Psoas muscle (tissue), 8 donors: Measurements from ENCODE around the gene FARP1. TPM values are rescaled to one million over a fixed set of nuclear protein-coding genes. Genes with fewer than 3 reads are reported as not detected.

Experiments used
- ATAC-seq, 4 donors: fragments of 200-7000 bp; cut with Tn5 transposase; one replicate each; pipeline ENCODE4 v1.9.1; 2020; ENCODE audit warnings: moderate library complexity in 3 of 4, mild to moderate bottlenecking in 2 of 4
- DNase-seq, 2 donors: peaks; one replicate each; pipeline ENCODE4 v3.0.0-alpha.2; 2020
- H3K27ac ChIP-seq: fragments of 200-600 bp; one replicate; pipeline ENCODE4 v1.8.0; 2022
- H3K27me3 ChIP-seq, 3 donors: fragments of 200-600 bp in 1 of 3; one replicate each; pipeline versions ENCODE4 v1.6.1 to v1.8.0; 2013 to 2022; ENCODE audit warnings: low read length in 2 of 3, mild to moderate bottlenecking in 2 of 3, moderate library complexity in 1 of 3; ENCODE audit not compliant: insufficient read depth in 3 of 3
- H3K36me3 ChIP-seq, 2 donors: fragments of 200-600 bp in 1 of 2; one replicate each; pipeline versions ENCODE4 v1.6.1 to v1.8.0; 2013 to 2022; ENCODE audit warnings: low read depth in 1 of 2, mild to moderate bottlenecking in 1 of 2, moderate library complexity in 1 of 2; ENCODE audit not compliant: insufficient read depth in 1 of 2
- H3K4me1 ChIP-seq: fragments of 200-600 bp; one replicate; pipeline ENCODE4 v1.8.0; 2022
- H3K4me3 ChIP-seq: fragments of 200-600 bp; one replicate; pipeline ENCODE4 v1.8.0; 2022; ENCODE audit warnings: mild to moderate bottlenecking
- H3K9me3 ChIP-seq: fragments of 200-600 bp; one replicate; pipeline ENCODE4 v1.8.0; 2022
- WGBS, 3 donors: extraction: QIAGEN DNeasy Blood & Tissue Kit; methylation state at CpG; one replicate each; pipeline versions ENCODE4 v1.1.6 to v1.1.7; 2013; 5-methylcytosine and 5-hydroxymethylcytosine counted together
- intact Hi-C, 2 donors: fragments of 100-400 bp; cut with DNase I; formaldehyde crosslinking; loops; one replicate each; pipeline versions ENCODE4 v1.11.0 to v1.14.2; 2022
- long read RNA-seq, 2 donors: library from polyadenylated mRNA; unstranded; transcript quantifications; one replicate each; pipeline ENCODE4 v2.0.0, GENCODE V29; 2021
- polyA plus RNA-seq, 3 donors: library from polyadenylated mRNA; stranded (reverse); fragments of 200-250 nt; gene quantifications; one replicate each; pipeline ENCODE4 v1.2.3, GENCODE V29; 2013
- total RNA-seq, 4 donors: library from RNA; stranded (reverse); fragmentation: NEBNext Ultra II Directional in 2 of 4; extraction: Animal tissue kit (Norgen Biotek cat#: 25700) in 2 of 4; gene quantifications; one replicate each; pipeline versions ENCODE4 v1.2.1 to v1.2.4, GENCODE V29; 2021 to 2023
- TF ChIP-seq, protein P1 (sequence below): fragments of 200-600 bp; IDR thresholded peaks from one replicate; pipeline ENCODE4 v1.8.0; 2022; ENCODE audit warnings: antibody characterized with exemption
- donor health status: healthy with polysubstance abuse.
- donor health status: DM: no; HTN: no; CAD: no; lungs with moderate emphysema.
- donor health status: Bipolar disorder and iron deficiency.
- donor health status: healthy.
- donor health status: DM: yes; HTN: yes; CAD: no.
- donor health status: DM: no; HTN: no; CAD: no.
- donor health status: DM: no; HTN: no; CAD: no.
- donor health status: DM: yes; HTN: yes; CAD: no.

The FARP1 gene, protein sequence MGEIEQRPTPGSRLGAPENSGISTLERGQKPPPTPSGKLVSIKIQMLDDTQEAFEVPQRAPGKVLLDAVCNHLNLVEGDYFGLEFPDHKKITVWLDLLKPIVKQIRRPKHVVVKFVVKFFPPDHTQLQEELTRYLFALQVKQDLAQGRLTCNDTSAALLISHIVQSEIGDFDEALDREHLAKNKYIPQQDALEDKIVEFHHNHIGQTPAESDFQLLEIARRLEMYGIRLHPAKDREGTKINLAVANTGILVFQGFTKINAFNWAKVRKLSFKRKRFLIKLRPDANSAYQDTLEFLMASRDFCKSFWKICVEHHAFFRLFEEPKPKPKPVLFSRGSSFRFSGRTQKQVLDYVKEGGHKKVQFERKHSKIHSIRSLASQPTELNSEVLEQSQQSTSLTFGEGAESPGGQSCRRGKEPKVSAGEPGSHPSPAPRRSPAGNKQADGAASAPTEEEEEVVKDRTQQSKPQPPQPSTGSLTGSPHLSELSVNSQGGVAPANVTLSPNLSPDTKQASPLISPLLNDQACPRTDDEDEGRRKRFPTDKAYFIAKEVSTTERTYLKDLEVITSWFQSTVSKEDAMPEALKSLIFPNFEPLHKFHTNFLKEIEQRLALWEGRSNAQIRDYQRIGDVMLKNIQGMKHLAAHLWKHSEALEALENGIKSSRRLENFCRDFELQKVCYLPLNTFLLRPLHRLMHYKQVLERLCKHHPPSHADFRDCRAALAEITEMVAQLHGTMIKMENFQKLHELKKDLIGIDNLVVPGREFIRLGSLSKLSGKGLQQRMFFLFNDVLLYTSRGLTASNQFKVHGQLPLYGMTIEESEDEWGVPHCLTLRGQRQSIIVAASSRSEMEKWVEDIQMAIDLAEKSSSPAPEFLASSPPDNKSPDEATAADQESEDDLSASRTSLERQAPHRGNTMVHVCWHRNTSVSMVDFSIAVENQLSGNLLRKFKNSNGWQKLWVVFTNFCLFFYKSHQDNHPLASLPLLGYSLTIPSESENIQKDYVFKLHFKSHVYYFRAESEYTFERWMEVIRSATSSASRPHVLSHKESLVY
- total RNA-seq, result 10 to 100 TPM in 3 of 4 donors, 1 to 10 TPM in 1; 9.2 to 19.4 (median 13.0) TPM
- polyA plus RNA-seq, result 1 to 10 TPM; 5.7 to 7.5 (median 6.0) TPM
- long read RNA-seq, donor 1, full-length matches to known transcripts, result 3 of 8 reads
- long read RNA-seq, donor 1, partial matches to known transcripts, result 4 of 8 reads
- long read RNA-seq, donor 1, other reads (novel, unspliced or antisense), result 1 of 8 reads
- long read RNA-seq, donor 2, full-length matches to known transcripts, result 6 of 13 reads
- long read RNA-seq, donor 2, partial matches to known transcripts, result 6 of 13 reads
- long read RNA-seq, donor 2, other reads (novel, unspliced or antisense), result 1 of 13 reads

DNA sequence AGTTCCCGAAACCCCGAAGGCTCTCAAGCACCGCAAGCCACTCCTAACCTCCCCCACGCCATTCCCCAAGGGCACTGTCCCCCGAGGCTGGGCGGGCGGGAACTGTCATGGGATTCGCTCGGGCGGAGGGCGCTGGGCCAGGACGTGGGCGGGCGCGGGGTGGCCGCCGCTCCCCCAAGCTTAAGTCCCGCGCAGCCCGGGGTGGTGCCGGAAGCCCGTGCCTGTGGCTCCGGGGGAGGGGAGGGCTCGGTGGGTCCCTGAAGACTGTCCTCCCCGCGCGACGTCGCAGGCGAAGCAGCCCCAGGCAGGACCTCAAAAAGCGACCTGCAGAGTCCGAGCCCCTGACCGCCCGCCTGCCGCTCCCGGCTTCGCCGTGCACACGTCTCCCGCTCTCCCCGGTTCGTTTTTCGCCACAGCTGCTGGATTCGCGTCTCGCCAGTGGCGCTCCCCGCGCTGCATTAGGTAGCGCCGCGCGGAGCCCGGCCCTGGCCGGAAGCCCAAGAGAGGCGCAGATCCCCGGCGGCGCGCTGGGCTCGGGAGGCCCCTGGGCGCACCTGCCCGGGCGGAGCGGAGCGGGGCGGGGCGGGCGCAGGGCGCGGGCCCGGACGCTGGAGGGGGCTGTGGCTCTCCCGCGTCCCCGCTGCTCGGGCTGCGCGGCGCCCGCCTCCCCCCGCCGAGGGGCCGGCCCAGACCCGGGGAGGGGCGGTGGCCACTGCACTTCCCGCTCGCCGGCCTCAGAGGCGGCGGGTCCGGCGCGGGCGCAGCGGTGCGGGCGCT, at the start of gene FARP1:
TSS of gene FARP1 (plus strand) at position 715 of the 777 bp plus-strand sequence. CDS start 70,149 bp downstream, outside the sequence.
- H3K4me3 ChIP-seq, result peak within 1 kb of the TSS; percentile 75
- TF ChIP-seq, protein P1, sequence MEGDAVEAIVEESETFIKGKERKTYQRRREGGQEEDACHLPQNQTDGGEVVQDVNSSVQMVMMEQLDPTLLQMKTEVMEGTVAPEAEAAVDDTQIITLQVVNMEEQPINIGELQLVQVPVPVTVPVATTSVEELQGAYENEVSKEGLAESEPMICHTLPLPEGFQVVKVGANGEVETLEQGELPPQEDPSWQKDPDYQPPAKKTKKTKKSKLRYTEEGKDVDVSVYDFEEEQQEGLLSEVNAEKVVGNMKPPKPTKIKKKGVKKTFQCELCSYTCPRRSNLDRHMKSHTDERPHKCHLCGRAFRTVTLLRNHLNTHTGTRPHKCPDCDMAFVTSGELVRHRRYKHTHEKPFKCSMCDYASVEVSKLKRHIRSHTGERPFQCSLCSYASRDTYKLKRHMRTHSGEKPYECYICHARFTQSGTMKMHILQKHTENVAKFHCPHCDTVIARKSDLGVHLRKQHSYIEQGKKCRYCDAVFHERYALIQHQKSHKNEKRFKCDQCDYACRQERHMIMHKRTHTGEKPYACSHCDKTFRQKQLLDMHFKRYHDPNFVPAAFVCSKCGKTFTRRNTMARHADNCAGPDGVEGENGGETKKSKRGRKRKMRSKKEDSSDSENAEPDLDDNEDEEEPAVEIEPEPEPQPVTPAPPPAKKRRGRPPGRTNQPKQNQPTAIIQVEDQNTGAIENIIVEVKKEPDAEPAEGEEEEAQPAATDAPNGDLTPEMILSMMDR, result peak; percentile 47
- no peaks in the 10 kb centered on the region for H3K36me3 ChIP-seq
- DNase-seq, result peak; percentile 76 to 81
- intact Hi-C loops, result loop anchor here in 1 of 2 donors (10.0 kb wide), 2 partner anchors 252 to 532 kb away; no protein-coding TSS in a partner anchor
- H3K4me1 ChIP-seq, result peaks cover 9% of the 10 kb centered on the region
- WGBS, 3 donors, result 0 to 2% (median 1%) methylated on average over 38 to 98 of the region's 98 CpGs
- peak within 1 kb of the TSS; percentile 65 for H3K27ac ChIP-seq
- H3K9me3 ChIP-seq, result no peaks in the 10 kb centered on the region
- H3K27me3 ChIP-seq, result peaks cover 0 to 16% (median 0%) of the 10 kb centered on the region in 3 donors
- peak; percentile 92 to 94 (median 93) for ATAC-seq

DNA sequence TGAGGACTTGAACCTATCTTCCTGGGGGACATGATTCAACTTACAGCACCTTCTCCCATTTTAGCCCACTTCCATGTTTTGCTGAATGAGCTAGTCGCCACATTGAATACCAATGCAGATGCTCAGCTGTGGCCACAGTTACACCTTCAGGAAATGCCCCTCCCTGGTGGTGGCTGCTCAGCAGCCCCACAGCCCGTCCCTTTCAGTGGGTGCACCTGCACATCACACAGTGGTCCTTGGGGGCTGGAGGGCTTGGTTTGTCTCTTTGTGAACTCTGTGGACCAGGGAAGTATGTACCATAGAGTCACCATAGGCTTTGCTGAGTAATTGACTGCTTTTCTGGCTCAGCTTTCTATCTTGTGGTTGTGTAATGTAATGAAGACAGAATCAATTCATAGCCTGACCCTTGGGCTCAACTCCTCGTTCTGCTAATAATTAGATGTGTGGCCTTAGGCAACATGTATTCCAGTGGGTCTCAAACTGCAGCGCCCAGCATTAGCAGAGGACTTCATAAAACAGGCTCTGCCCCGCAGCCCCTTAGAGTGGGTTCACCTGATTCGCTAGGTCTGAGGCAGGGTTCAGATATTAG, 48.1 kb upstream of the FARP1 start:
- Histone ChIP-seq H3K27me3 (no peaks in the 10 kb centered on the region), H3K27ac (no peak overlapping the region), H3K36me3 (no peaks in the 10 kb centered on the region), H3K4me3 (no peak overlapping the region), H3K9me3 (no peaks in the 10 kb centered on the region), H3K4me1 (no peaks in the 10 kb centered on the region)
- TF ChIP-seq, protein P1, result no peak
- intact Hi-C loops, result loop anchor here in 1 of 2 donors (1.0 kb wide), 1 partner anchor 22 kb away; no protein-coding TSS in a partner anchor
- ATAC-seq (no peak), DNase-seq (no peak)
- WGBS, 3 donors, result 84 to 86% (median 86%) methylated on average over 6 of the region's 6 CpGs

GRCh38 chr13:98096059-98096458, 46.8 kb upstream of the FARP1 start:
- intact Hi-C loops, result no loop called here
- DNase-seq (no peak), ATAC-seq (no peak)
- H3K9me3 ChIP-seq, result no peaks in the 10 kb centered on the region
- no peak overlapping the region for H3K4me3 ChIP-seq
- TF ChIP-seq, protein P1, result no peak
- H3K36me3 ChIP-seq, result no peaks in the 10 kb centered on the region
- no peaks in the 10 kb centered on the region for H3K4me1 ChIP-seq
- no peak overlapping the region for H3K27ac ChIP-seq
- no peaks in the 10 kb centered on the region for H3K27me3 ChIP-seq
- WGBS, 3 donors, result 48 to 65% (median 50%) methylated on average over 5 of the region's 5 CpGs
